K562 (cell line): Measurements from ENCODE around the gene PPP1R12B.
"Not testable (repeated sequence)": the region's sequence is repeated elsewhere in the genome, so short reads cannot be mapped to it uniquely, and the experiment has no call there.

Experiments used
- BMI1 ChIP-seq: fragments of 150-350 bp; IDR thresholded peaks from 2 replicates; pipeline ENCODE4 v1.6.1; 2014; ENCODE audit warnings: low read length
- FOXA1 ChIP-seq: fragments of 450-650 bp; IDR thresholded peaks from 2 replicates; pipeline ENCODE4 v1.6.1; 2016; ENCODE audit warnings: mild to moderate bottlenecking, borderline replicate concordance
- POLR2A ChIP-seq: fragments of 450-650 bp; conservative IDR thresholded peaks from 2 replicates; pipeline ENCODE4 v1.6.1; 2016
- ZNF232 ChIP-seq: sonication (generic); formaldehyde crosslinking; IDR thresholded peaks from 2 replicates; pipeline ENCODE4 v1.8.0; 2022; ENCODE audit warnings: mild to moderate bottlenecking, missing genetic modification reagents
- TF ChIP-seq, protein P1 (sequence below), 3 experiments: IDR thresholded peaks in 2 of 3; conservative IDR thresholded peaks in 1 of 3; 2 replicates each; pipeline ENCODE4 v1.5.1; 2011 to 2012; ENCODE audit warnings: low read length in 3 of 3, mild to moderate bottlenecking in 3 of 3, control low read depth in 2 of 3, improper control_type of control experiment in 1 of 3, inconsistent platforms in 1 of 3, low read depth in 1 of 3, mixed read lengths in 1 of 3, moderate library complexity in 1 of 3; ENCODE audit not compliant: insufficient read depth in 2 of 3

GRCh38 chr1:202546377-202546776 is 197.9 kb downstream of the PPP1R12B start:
- TF ChIP-seq, protein P1, sequence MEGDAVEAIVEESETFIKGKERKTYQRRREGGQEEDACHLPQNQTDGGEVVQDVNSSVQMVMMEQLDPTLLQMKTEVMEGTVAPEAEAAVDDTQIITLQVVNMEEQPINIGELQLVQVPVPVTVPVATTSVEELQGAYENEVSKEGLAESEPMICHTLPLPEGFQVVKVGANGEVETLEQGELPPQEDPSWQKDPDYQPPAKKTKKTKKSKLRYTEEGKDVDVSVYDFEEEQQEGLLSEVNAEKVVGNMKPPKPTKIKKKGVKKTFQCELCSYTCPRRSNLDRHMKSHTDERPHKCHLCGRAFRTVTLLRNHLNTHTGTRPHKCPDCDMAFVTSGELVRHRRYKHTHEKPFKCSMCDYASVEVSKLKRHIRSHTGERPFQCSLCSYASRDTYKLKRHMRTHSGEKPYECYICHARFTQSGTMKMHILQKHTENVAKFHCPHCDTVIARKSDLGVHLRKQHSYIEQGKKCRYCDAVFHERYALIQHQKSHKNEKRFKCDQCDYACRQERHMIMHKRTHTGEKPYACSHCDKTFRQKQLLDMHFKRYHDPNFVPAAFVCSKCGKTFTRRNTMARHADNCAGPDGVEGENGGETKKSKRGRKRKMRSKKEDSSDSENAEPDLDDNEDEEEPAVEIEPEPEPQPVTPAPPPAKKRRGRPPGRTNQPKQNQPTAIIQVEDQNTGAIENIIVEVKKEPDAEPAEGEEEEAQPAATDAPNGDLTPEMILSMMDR (IDR thresholded peaks at IDR 0.05 in 2 of 3, conservative IDR thresholded peaks at IDR 0.05 in 1 of 3; ENCODE audit: insufficient read depth in 2 of 3, low read depth in 1 of 3, low read length in 3 of 3): not testable (repeated sequence)
- TF ChIP-seq FOXA1, POLR2A, BMI1, ZNF232: not testable (repeated sequence)
